Prostate gland (tissue), 2 donors: ENCODE data around the gene TEX14. TPM values are rescaled to one million over a fixed set of nuclear protein-coding genes. Genes with fewer than 3 reads are reported as not detected.

Experiments used
- DNase-seq: peaks from one replicate; pipeline ENCODE4 v3.0.0-alpha.2; 2019; ENCODE audit warnings: low spot score
- H3K27ac ChIP-seq, 2 donors: fragments of 200-600 bp; sonication (generic); 2 replicates each; pipeline ENCODE4 v1.5.1; 2017 to 2019
- H3K27me3 ChIP-seq: fragments of 200-600 bp; sonication (generic); replicated peaks from 2 replicates; pipeline ENCODE4 v1.5.1; 2019; ENCODE audit not compliant: insufficient read depth
- H3K36me3 ChIP-seq, 2 donors: fragments of 200-600 bp; sonication (generic); 1 replicate in 1 of 2; 2 replicates in 1 of 2; pipeline versions ENCODE4 v1.5.1 to v1.8.1; 2017 to 2019
- H3K4me1 ChIP-seq: fragments of 200-600 bp; sonication (generic); replicated peaks from 2 replicates; pipeline ENCODE4 v1.5.1; 2019
- H3K4me3 ChIP-seq, 2 donors: fragments of 200-600 bp; sonication (generic); 2 replicates each; pipeline ENCODE4 v1.5.1; 2017 to 2019
- H3K9me3 ChIP-seq: fragments of 200-600 bp; sonication (generic); 2 replicates; pipeline ENCODE4 v1.5.1; 2017
- POLR2A ChIP-seq: fragments of 450-650 bp; IDR thresholded peaks from one replicate; pipeline ENCODE4 v1.6.1; 2016; ENCODE audit warnings: antibody characterized with exemption, mild to moderate bottlenecking
- POLR2AphosphoS5 ChIP-seq: sonication (generic); formaldehyde crosslinking; IDR thresholded peaks from one replicate; pipeline ENCODE4 v1.6.1; 2017; ENCODE audit warnings: antibody characterized with exemption
- WGBS: methylation state at CpG from one replicate; pipeline ENCODE4 v1.1.5; 2018; 5-methylcytosine and 5-hydroxymethylcytosine counted together
- intact Hi-C: fragments of 100-400 bp; cut with DNase I; formaldehyde crosslinking; loops from one replicate; pipeline ENCODE4 v1.14.2; 2022
- total RNA-seq, 2 donors: library from RNA; depleted of rRNA; stranded (reverse); fragments of >200 nt; gene quantifications; one replicate each; pipeline ENCODE4 v1.1.0, GENCODE V29; 2016
- TF ChIP-seq, protein P1 (sequence below), 4 experiments: fragments of 200-600 bp in 2 of 4; fragments of 450-650 bp in 2 of 4; sonication (generic) in 2 of 4; IDR thresholded peaks; 1 replicate in 3 of 4; 2 replicates in 1 of 4; pipeline ENCODE4 v1.5.1; 2016 to 2019; ENCODE audit warnings: antibody characterized with exemption in 4 of 4, mild to moderate bottlenecking in 2 of 4, moderate library complexity in 2 of 4

TEX14 gene
- total RNA-seq, 2 donors from 2014 or later = 0.50 to 14.3 TPM

DNA sequence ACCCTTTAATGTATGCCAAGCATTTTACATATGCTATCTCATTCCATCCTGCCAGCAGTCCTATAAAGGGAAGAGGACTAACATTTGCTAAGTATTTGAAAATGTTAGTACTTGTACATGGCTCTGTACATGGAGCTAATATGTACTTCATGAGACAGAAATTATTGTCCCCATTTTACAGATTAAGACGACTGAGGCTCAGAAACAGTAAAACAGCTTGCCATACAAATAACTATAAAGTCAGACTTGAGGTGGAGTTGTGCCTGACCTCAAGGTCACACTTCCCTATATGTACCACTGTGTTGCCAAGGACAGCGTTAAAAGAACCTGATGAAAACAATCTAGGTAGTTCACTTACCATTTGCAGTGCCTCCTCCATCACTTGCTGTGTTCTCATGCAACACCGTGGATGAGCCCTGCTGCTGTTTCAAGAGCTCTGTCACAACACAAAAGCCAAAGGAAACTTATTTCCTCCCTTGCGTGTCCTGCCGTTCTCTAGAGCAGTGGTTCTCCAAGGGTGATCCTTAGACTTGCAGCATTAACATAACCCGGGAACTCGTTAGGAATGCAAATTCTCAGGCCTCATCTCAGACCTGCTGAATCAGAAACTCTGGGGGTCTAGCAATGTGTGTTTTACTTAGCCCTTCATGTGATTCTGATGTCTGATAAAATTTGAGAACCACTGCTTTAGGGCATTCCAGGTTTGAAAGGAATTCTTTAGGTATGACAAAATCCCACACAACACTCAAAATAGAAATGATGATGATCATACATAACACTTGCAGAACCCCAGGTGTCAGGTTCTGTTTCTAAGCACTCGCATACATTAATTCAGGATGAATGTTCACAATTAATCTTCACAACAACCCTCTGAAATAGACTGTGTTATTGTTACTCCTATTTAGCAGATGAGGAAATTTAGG lies 126.2 kb downstream of the TEX14 start:
- no peaks in the 10 kb centered on the region for H3K4me1 ChIP-seq
- intact Hi-C loops = no loop called here
- H3K27me3 ChIP-seq = no peaks in the 10 kb centered on the region
- H3K27ac ChIP-seq = no peak overlapping the region
- TF ChIP-seq POLR2AphosphoS5 = no peak
- H3K36me3 ChIP-seq = no peaks in the 10 kb centered on the region
- DNase-seq = no peak
- H3K4me3 ChIP-seq = no peak overlapping the region
- 72% methylated on average over 8 of the region's 8 CpGs for WGBS
- H3K9me3 ChIP-seq = no peaks in the 10 kb centered on the region

DNA sequence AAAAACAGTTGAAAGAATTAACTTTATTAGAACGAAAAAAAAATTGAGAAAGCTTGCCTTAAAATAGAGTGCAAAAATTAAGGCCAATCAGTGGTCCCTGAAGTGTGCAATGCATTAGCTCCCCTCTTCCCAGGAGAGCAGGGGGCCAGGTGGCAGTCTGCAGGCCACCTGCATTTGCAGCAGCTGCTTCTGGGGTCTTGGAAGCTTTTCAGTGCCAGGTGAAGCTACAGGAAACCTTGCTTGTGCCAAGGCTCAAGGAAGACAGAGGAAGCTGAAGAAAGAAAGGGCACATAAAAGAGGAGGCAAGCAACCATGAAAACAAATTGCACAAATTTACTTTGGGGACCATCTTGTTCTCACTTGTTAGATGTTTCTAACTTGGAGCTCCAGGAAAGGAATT lies 126.9 kb downstream of the TEX14 start:
- TF ChIP-seq, protein P1, sequence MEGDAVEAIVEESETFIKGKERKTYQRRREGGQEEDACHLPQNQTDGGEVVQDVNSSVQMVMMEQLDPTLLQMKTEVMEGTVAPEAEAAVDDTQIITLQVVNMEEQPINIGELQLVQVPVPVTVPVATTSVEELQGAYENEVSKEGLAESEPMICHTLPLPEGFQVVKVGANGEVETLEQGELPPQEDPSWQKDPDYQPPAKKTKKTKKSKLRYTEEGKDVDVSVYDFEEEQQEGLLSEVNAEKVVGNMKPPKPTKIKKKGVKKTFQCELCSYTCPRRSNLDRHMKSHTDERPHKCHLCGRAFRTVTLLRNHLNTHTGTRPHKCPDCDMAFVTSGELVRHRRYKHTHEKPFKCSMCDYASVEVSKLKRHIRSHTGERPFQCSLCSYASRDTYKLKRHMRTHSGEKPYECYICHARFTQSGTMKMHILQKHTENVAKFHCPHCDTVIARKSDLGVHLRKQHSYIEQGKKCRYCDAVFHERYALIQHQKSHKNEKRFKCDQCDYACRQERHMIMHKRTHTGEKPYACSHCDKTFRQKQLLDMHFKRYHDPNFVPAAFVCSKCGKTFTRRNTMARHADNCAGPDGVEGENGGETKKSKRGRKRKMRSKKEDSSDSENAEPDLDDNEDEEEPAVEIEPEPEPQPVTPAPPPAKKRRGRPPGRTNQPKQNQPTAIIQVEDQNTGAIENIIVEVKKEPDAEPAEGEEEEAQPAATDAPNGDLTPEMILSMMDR (IDR thresholded peaks at IDR 0.05) = no peak
- intact Hi-C loops = no loop called here
- no peaks in the 10 kb centered on the region for H3K9me3 ChIP-seq
- no peak overlapping the region for H3K4me3 ChIP-seq
- WGBS = 41% methylated on average over 1 of the region's 1 CpG
- H3K27me3 ChIP-seq = no peaks in the 10 kb centered on the region
- H3K4me1 ChIP-seq = no peaks in the 10 kb centered on the region
- DNase-seq = no peak
- H3K27ac ChIP-seq = no peak overlapping the region
- no peaks in the 10 kb centered on the region for H3K36me3 ChIP-seq

DNA sequence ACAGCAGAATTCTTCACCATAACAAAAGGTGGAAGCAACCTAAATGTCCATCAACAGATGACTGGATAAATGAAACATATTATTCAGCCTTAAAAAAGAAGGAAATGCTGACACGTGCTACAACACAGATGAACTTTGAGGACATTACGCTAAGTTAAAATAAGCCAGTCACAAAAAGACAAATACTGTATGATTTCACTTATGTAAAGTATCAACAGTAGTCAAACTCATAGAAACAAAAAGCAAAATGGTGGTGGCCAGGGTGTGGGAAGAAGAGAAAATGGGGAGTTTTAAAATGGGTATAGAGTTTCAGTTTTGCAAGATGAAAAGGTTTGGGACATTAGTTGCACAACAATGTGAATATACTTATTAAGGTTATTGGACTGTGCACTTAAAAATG lies 127.6 kb downstream of the TEX14 start:
- no peak overlapping the region for H3K27ac ChIP-seq
- H3K4me3 ChIP-seq = no peak overlapping the region
- 88% methylated on average over 2 of the region's 2 CpGs for WGBS
- no peak for TF ChIP-seq POLR2A
- no peak for TF ChIP-seq POLR2AphosphoS5
- TF ChIP-seq, protein P1 (IDR thresholded peaks at IDR 0.05) = no peak
- no peaks in the 10 kb centered on the region for H3K4me1 ChIP-seq
- no peaks in the 10 kb centered on the region for H3K9me3 ChIP-seq
- no peaks in the 10 kb centered on the region for H3K27me3 ChIP-seq
- no peak for DNase-seq
- no peaks in the 10 kb centered on the region for H3K36me3 ChIP-seq
- intact Hi-C loops = no loop called here

DNA sequence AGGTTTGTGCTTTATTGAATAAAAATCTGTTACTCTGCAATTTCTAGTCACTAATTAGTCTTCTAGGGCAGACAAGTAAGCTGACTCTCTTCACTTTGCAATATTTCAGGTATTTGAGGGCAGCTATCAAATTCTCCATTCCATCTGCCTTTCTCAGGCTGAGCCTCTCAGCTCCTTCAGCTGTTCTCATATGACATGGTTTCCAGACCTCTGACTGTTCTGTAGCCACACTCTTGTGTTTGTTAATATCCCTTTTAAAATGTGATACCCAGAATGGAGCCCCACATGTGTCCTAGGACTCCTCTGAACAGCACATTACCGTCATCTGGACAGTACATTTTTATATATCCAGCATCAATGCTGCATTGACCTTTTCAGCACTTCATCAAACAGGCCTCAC lies 131.3 kb downstream of the TEX14 start:
- 76% methylated on average over 1 of the region's 1 CpG for WGBS
- no peak overlapping the region for H3K27ac ChIP-seq
- intact Hi-C loops = no loop called here

DNA sequence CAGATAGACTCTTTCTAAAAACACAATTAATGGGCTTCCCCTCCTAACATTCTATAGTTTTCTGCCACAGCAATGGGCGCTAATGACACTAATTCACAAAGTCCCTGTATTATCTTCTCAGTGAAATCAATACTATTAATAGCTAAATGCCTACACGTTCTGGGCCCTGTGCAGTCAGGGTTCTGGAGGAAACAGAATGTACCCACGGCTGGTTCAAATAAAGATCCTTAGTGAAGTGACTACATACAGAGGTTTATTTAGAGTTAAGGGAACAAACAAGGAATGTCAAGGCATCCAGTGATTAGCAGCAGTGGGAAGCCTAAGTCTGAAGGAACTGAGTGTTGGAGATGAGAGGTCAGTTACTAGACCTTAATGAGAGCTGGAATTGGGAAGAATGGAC lies 133.9 kb downstream of the TEX14 start:
- no peak for DNase-seq
- intact Hi-C loops = no loop called here
- Histone ChIP-seq H3K36me3 (no peaks in the 10 kb centered on the region), H3K27ac (no peak overlapping the region), H3K4me1 (no peaks in the 10 kb centered on the region), H3K9me3 (no peaks in the 10 kb centered on the region), H3K4me3 (no peak overlapping the region), H3K27me3 (no peaks in the 10 kb centered on the region)
- WGBS = 86% methylated on average over 3 of the region's 3 CpGs
- TF ChIP-seq POLR2AphosphoS5 (no peak), POLR2A (no peak)
- TF ChIP-seq, protein P1 (IDR thresholded peaks at IDR 0.05) = no peak

More for the DNA sequence above, 131.3 kb downstream of the TEX14 start:
- TF ChIP-seq POLR2AphosphoS5 (no peak), POLR2A (no peak)
- TF ChIP-seq, protein P1 (IDR thresholded peaks at IDR 0.05) = no peak
- H3K36me3 ChIP-seq = no peaks in the 10 kb centered on the region
- DNase-seq = no peak
- no peak overlapping the region for H3K4me3 ChIP-seq
- H3K9me3 ChIP-seq = no peaks in the 10 kb centered on the region
- H3K4me1 ChIP-seq = no peaks in the 10 kb centered on the region
- H3K27me3 ChIP-seq = no peaks in the 10 kb centered on the region
